ENCODE measurements around the gene KIF5C.

GRCh38 chr2:149070681-149071320 lies 195.8 kb downstream of the KIF5C start:
- no peak for TF ChIP-seq CTCF (IDR thresholded peaks at IDR 0.05 in 4 of 5, conservative IDR thresholded peaks at IDR 0.05 in 1 of 5)
- TF ChIP-seq POLR2A (IDR thresholded peaks at IDR 0.05) = no peak

All from gastrocnemius medialis (tissue), 4 donors.